GM18508 (cell line): ENCODE results near the gene UBE2J1.
"Not testable (repeated sequence)": the region's sequence is repeated elsewhere in the genome, so short reads cannot be mapped to it uniquely, and the experiment has no call there.

Source experiments
- ATAC-seq: cut with Tn5 transposase; IDR thresholded peaks from one replicate; pipeline ENCODE4 v1.9.1; 2021; ENCODE audit warnings: moderate number of reproducible peaks; ENCODE audit not compliant: insufficient read depth, unreplicated experiment

The UBE2J1 gene

DNA sequence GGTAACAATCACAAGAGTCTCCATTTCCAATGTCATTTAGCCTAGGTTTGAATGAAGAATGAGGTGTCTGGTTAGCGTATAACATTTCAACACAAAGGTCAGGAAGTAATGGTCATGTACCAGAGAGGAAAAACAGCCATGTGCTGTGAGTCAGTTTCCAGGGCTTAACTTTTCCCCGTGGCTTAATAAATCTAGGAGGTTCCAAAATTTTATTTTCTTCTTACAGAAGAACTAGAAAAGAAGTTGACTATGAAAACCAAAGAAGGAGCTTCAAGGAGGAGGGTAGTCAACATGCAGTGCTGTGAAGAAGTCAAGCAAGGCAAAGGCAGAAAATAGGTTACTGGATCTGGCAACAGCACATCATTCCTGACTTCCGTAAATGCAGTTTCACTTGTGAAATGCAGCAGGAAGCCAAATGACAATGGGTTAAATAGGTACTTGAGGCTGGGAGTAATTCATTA lies 29.0 kb downstream of the UBE2J1 start:
- ATAC-seq: no peak

- ATAC-seq: no peak
These were observed 31.2 kb downstream of the UBE2J1 start for GRCh38 chr6:89321131-89321970.

GRCh38 chr6:89320012-89320559 lies 32.4 kb downstream of the UBE2J1 start:
- no peak for ATAC-seq

DNA sequence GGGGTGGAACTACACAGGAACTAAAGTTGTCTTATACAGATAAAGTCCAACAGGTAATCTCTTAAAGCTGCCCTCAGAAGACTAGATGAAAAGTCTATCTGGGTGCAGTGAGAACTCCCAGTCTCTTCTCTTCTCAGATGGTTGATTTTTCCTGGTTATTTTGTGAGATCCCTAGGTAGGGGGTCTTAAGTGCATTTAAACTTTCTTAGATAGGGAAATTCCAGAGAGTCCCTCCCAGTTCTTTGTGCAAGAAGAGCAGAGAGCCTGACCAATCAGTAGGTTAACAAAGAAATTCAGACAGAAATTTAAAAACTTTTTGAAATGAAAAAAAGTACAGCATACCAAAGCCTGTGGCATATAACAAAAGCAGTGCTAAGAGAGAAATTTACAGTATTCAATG lies 35.5 kb downstream of the UBE2J1 start:
- no peak for ATAC-seq

DNA sequence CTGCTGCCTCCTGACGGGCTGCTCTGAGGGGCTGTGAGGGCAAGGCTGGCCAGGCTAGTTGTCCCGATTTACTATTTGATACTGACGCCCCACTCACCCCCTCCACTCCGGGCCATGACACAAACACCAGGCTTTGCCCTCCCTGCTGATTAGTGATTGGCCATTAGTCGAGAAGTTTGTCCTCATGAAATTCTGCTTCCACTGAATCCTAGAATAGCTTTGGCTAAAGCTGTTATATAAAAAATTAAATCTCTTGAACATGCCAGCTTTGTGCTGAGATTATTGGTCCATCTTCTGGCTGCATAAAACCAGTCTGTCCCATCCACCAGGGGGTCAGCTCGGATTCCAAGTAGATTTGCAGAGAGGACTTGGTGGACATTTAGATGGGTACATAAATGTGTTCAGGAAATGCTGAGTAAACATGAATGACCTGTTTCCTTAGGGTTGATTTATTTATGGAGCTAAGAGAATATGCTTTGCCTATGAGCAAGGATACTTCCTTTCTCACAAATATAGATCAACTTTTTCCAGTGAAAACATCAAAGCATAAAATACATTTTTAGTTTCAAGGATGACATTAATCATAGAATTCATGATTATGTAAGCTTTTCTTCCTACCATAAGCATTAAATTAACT lies 37.2 kb downstream of the UBE2J1 start, which contains the start of gene GABRR2:
Gene GABRR2, minus strand, starts transcription at position 51 of the 637 bp plus-strand sequence. CDS start 134 bp downstream, outside the sequence.
- ATAC-seq: no peak

DNA sequence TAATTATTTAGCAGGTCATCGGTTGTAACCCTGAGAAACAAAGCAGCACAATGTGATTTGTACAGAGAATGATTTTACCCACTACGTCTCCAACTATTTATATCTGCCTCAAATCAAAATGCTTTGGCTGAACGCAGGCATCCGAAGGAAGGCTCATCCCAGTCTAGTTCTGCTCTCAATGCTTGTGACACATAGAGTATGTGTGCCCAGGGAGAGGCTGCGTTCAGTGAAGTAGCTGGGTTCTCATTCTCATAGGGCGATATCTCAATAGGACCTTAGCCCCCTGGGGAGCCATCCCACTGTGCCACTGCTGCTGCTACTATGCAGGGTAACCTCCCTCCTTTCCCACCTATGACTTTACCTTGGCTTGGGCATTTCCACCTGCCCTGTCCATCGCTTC lies 37.8 kb downstream of the UBE2J1 start:
- ATAC-seq: no peak

DNA sequence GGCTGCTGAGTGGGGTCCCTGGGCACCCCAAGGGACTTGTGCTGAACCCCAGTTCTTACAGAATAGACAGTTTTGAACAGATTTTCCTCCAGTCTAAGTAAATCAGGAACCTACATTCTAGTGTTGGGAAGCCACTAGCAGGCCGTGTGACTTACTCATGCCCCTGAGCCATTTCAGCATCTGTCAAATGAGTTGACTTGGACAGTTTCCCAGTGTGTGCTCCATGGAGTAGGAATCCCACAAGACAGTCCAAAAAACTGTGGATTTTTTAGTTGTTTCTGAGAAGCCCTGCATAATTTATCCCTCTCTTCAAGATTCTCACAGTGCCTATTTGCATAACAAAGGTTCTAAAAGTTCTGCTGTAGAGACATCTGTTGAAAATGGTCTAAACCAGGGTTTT lies 39.5 kb downstream of the UBE2J1 start:
- no peak for ATAC-seq

DNA sequence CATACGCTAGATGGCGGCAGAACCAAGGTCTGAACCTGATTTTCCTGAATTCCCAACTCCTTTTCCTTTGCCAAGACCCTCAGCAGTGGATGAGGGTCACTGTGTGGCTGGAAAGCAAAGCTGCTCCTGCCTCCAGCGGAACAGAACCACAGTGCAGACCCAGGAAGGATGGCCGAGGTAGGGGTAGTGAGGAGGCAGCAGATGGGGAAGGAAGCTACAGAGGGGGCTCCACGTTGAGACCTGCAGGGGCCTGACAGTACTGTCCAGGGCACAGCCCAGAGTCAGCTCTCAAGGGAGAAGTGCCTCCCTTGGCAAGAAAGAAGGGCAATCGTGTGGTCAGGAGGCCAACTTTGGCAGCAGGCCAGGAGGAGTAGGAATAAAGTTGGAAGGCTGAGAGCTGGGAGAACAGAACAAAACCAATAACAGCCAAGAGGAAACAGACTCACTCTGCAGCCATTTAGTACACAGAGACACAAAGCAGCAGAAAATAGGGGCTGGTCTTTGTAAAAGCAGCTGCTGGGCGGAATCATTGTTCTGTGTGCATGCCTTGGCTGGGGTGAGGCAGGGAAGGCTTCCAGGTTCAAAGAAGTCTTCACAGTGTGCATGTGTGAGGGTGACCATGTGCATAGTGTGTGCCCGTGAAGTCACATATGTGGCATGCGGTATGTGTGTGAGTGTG lies 40.5 kb downstream of the UBE2J1 start:
- ATAC-seq: no peak

DNA sequence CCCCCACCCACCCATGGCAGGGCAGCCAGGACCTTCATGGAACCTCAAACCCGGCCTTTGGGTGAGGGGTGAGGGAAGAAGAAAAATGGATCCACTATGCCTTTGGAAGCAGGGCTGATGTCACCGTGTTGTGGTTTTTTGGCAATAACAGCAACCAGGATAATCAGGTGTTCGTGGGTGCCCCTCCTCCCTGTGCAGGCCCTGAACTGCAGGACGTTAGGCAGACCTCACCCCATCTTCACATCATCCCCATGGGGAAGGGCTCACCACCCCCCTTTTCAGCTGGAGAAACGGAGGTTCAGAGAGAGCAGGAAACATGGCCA lies 41.0 kb downstream of the UBE2J1 start:
- ATAC-seq: no peak

- ATAC-seq: no peak
These were observed 41.6 kb downstream of the UBE2J1 start for GRCh38 chr6:89310929-89311328.

- ATAC-seq: no peak
These were observed 43.8 kb downstream of the UBE2J1 start for GRCh38 chr6:89308525-89309395.

GRCh38 chr6:89304517-89304916 lies 48.0 kb downstream of the UBE2J1 start:
- ATAC-seq: not testable (repeated sequence)

DNA sequence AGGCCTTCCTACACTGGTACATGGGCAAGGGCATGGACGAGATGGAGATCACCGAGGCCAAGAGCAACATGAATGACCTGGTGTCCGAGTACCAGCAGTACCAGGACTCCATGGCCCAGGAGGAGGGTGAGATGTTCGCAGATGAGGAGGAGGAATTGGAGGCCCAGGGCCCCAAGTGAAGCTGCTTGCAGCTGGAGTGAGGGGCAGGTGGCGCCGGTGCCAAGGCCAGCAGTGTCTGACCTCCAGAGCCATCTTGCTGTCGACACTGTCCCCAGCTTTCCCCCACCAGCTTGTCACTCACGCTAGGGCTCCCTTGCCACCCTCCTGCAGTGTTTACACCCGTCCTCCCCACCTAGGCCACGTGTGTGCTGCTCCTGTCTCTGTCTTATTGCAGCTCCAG lies 49.6 kb downstream of the UBE2J1 start:
- ATAC-seq: no peak

DNA sequence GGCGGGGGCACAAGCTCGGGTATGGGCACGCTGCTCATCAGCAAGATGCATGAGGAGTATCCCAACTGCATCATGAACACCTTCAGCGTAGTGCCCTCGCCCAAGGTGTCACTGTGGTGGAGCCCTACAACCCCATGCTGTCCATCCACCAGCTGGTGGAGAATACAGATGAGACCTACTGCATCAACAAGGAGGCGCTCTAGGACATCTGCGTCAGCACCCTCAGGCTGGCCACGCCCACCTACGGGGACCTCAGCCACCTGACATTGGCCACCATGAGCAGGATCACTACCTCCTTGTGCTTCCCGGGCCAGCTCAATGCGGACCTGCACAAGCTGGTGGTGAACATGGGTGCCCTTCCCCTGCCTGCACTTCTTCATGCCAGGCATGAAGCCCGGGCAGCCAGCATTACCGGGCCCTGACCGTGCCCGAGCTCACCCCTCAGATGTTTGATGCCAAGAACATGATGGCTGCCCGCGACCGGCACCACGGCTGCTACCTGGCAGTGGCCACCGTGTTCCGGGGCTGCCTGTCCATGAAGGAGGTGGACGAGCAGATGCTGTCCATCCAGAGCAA lies 50.2 kb downstream of the UBE2J1 start:
- no peak for ATAC-seq

DNA sequence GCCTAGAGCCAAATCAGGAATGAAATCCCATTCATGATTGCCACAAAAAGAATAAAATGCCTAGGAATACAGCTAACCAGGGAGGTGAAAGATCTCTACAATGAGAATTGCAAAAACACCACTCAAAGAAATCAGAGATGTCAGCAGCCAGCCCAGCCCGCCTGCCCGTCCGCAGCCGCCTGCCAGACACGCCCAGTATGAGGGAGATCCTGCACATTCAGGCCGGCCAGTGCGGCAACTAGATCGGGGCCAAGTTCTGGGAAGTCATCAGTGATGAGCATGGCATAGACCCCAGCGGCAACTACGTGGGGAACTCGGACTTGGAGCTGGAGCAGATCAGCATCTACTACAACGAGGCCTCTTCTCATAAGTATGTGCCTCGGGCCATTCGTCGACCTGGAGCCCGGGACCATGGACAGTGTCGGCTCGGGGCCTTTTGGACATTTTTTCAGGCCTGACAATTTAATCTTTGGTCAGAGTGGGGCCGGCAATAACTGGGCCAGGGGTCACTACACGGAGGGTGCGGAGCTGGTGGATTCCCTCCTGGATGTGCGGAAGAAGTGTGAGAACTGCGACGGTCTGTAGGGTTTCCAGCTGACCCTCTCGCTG lies 50.8 kb downstream of the UBE2J1 start:
- no peak for ATAC-seq

GRCh38 chr6:89299466-89299850 lies 53.1 kb downstream of the UBE2J1 start:
- ATAC-seq: no peak

DNA sequence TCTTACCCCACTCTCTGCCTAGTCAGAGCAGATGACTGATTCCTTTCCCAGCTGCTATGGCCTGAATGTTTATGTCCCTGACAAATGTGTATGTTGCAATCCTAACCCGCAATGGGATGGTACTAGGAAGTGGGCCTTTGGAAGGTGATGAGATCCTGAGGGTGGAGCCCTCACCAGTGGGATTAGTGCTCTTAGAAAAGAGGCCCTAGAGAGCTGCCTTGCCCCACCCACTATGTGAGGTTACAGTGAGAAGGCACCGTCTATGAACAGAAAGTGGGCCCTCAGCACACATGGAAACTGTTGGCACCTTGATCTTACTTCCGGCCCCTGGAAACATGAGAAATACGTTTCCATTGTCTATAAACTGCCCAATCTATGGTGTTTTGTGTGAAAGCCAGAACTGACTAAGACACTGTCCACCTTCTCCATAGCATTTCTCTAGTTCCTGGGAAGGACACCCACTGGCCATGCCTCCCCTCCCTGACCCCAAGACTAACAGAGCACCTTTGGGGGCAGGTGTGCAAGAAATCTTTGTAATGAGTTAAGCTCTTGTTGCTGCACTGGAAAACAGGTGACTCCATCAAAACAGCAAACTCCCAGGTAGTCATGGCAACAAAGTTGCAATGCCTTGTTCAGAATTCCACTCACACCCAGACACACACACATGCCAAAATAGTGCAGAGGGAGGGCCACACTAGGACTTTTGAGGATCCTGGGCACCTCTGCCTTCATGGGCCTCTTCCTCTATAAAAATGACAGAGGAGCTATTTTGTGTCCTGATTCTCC lies 53.6 kb downstream of the UBE2J1 start:
- ATAC-seq: no peak

- peak; percentile 92 for ATAC-seq
These were observed 54.7 kb downstream of the UBE2J1 start for GRCh38 chr6:89297695-89298351.
